Measurements from ENCODE around the gene GH1.
"Not testable (repeated sequence)": the region's sequence is repeated elsewhere in the genome, so short reads cannot be mapped to it uniquely, and the experiment has no call there.

GH1 gene

DNA sequence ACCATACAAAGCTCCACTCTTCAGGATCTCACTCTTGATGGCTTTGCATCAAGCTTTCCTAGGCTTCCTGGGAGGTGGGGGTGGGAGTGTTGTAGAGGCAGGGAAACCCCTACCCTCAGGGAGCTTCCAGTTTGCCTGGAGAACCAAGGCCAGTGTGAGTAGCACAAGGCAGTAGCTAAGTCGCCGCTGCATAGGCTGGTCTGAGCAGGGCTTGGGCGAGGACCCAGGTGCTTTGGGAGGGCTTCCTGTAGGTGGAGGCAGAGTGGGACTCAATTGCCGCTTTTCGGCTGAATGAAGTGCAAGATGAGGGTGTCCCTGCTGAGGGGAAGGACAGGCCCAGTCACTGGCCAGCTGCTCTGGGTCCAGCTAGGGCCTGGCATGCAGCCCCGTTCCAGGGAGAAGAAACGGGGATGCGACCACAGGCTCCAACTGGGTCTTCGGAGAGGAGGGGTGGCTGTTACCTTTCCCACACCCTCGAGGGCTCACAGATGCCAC, 9.6 kb upstream of the GH1 start:
- no peak for DNase-seq (ENCODE audit: low spot score)
- TF ChIP-seq, protein P1, sequence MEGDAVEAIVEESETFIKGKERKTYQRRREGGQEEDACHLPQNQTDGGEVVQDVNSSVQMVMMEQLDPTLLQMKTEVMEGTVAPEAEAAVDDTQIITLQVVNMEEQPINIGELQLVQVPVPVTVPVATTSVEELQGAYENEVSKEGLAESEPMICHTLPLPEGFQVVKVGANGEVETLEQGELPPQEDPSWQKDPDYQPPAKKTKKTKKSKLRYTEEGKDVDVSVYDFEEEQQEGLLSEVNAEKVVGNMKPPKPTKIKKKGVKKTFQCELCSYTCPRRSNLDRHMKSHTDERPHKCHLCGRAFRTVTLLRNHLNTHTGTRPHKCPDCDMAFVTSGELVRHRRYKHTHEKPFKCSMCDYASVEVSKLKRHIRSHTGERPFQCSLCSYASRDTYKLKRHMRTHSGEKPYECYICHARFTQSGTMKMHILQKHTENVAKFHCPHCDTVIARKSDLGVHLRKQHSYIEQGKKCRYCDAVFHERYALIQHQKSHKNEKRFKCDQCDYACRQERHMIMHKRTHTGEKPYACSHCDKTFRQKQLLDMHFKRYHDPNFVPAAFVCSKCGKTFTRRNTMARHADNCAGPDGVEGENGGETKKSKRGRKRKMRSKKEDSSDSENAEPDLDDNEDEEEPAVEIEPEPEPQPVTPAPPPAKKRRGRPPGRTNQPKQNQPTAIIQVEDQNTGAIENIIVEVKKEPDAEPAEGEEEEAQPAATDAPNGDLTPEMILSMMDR (IDR thresholded peaks at IDR 0.05; ENCODE audit: extremely low read depth, insufficient read depth, missing control alignments), result no peak
- in situ Hi-C loops (cut with MboI; ENCODE audit: low pct_unique_long_range_greater_than_20kb, low sequenced_read_pairs, unreplicated experiment), result no loop called here

DNA sequence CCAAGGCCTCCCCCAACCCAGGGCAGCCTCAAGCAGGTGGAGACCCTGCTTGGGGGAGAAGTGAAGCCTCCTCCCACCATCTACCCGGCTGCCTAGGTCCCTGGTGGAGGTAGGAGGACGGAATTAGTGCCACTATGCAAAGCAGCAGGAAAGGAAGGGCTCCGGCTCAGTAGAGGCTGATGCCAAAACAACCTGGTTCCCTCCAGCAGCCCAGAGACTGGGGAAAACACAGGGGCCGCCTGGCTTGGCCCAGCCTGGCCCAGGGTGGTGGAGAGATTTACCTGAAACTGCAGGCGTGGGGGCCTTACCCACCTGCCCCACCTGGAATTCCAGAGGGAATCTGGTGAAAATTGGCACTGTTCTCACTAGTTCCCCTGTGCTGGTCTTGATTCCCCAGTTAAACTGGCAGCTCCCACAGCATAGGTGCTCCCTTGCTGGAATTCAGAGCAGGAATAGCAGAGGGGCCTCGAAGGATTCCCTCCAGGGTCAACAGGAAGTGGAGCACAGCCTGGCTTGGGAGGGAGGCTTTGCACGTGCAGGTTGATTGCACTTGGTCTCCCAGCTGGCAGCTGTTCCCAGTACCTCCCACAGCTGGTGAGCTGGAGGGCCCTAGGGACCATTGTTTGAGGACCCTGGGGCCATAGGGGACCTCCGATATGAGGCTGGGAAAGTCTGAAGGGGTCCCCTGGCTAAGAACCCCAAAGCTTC, 9.0 kb upstream of the GH1 start:
- in situ Hi-C loops (cut with MboI; ENCODE audit: low pct_unique_long_range_greater_than_20kb, low sequenced_read_pairs, unreplicated experiment), result no loop called here
- peak; percentile 23 for DNase-seq (ENCODE audit: low spot score)
- TF ChIP-seq, protein P1 (IDR thresholded peaks at IDR 0.05; ENCODE audit: extremely low read depth, insufficient read depth, missing control alignments), result no peak

DNA sequence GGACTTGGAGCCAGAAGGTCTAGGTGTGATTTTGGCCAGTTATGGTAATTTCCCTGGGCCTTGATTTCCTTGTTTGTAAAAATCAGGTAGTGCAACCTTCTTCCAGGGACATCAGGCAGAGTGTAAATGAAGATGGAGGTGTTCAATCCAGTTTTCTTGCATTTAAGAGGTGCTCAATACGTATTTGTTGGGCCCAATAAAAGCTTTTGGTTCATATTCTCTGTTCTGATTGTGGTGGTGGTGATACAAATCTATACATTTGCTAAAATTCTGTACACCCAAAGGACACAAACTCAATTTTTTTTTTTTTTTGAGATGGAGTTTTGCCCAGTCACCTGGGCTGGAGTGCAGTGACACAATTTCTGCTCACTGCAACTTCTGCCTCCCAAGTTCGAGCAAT, 7.5 kb upstream of the GH1 start:
- in situ Hi-C loops (cut with MboI; ENCODE audit: low pct_unique_long_range_greater_than_20kb, low sequenced_read_pairs, unreplicated experiment), result no loop called here
- TF ChIP-seq, protein P1 (IDR thresholded peaks at IDR 0.05; ENCODE audit: extremely low read depth, insufficient read depth, missing control alignments), result no peak
- DNase-seq (ENCODE audit: low spot score), result no peak

DNA sequence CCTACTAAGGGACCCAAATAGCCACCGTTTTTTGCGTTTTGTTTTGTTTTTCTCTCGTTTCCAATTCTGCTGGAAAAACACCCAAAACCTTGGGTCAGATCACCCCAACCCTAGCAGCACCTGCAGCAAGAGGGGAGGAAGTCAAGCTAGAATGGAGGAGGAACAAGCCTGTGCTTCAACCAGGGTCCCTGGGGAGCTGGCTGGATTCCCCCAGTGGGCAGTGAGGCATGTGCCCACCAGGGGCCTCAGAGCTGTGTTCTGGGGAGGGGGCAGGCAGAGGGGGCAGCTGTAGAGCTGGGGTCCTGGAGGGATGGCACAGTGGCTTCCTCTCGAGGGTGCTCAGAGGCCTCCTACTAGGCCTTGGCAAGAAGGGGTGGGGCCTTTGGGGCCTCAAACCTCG, 7.0 kb upstream of the GH1 start:
- in situ Hi-C loops (cut with MboI; ENCODE audit: low pct_unique_long_range_greater_than_20kb, low sequenced_read_pairs, unreplicated experiment), result no loop called here
- TF ChIP-seq, protein P1 (IDR thresholded peaks at IDR 0.05; ENCODE audit: extremely low read depth, insufficient read depth, missing control alignments), result no peak
- DNase-seq (ENCODE audit: low spot score), result peak; percentile 29

DNA sequence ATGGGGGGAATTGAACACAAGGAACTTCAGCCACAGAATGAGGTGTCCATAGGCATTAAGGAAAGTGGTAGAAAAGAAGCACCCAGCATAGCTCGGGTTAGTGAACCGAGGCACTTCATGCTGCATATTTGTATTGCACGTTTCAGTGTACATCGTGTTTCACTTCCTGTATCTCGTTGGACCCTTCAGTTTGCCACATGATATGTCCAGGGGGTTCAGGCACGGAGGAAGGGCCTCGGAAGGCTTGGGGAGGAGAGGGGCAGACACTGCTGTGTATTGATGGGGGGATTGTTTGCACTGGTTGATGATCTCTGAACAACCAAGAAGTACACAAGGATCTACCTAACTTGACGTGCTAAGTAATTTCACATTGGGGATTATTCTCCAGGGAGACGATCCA, 3.8 kb upstream of the GH1 start:
- DNase-seq (ENCODE audit: low spot score), result not testable (repeated sequence)
- in situ Hi-C loops (cut with MboI; ENCODE audit: low pct_unique_long_range_greater_than_20kb, low sequenced_read_pairs, unreplicated experiment), result loop anchor here (25.0 kb wide), 1 partner anchor 365 kb away; no protein-coding TSS in a partner anchor

DNA sequence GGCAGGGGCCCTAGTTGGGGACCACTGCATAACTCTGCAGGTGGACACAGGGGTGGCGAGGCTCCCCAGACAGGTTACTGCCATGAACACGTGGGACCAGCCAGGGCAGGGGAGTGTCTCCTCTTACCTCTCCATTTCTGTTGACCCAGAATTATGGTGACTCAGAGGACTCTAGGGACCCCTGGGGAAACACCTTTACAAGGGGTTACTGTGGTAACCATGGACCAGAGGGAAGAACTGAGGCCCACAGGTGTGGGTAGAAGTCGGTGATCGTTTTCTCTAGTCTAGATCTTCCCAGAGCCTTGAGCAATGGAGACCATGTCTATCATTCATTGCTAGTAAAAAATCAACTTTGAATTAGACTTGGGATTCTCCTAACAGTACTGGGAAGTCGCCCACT, 2.1 kb upstream of the GH1 start:
- in situ Hi-C loops (cut with MboI; ENCODE audit: low pct_unique_long_range_greater_than_20kb, low sequenced_read_pairs, unreplicated experiment), result loop anchor here (25.0 kb wide), 1 partner anchor 367 kb away; no protein-coding TSS in a partner anchor
- not testable (repeated sequence) for DNase-seq (ENCODE audit: low spot score)

DNA sequence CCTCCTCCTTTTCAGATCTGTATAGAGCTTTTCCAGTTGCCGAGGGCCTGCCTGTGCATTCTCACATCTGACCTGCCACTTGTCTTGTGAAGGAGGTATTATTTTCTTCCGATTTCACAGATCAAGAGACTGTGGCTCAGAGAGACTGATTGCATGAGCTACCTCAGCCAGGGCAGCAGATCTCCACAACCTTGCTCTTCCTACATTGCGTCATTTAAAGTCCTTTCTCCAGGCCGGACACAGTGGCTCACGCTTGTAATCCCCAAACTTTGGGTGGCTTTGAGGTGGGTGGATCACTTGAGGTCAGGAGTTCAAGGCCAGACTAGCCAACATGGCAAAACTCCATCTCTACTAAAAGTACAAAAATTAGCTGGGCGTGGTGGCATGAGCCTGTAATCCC, 1.4 kb upstream of the GH1 start:
- in situ Hi-C loops (cut with MboI; ENCODE audit: low pct_unique_long_range_greater_than_20kb, low sequenced_read_pairs, unreplicated experiment), result loop anchor here (25.0 kb wide), 1 partner anchor 367 kb away; no protein-coding TSS in a partner anchor
- DNase-seq (ENCODE audit: low spot score), result not testable (repeated sequence)

DNA sequence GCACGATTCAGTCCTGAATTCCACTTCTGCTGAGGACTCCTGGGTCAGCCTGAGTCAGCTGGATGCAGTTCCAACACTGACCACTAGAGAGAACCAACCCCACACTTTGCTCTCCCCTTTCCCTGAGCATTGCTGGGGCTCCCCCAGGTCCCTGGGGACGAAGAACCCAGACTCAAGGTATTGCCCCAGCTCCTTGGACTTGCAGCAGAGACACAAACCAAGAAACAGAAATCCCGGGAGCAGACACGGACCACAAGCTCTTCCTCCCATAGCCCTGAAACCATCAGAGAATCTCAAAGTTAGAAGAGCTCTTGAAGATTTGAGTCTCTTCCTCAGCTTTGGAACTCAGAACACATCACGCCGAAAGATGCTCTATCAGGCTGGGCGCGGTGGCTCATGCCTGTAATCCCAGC, 678 bp upstream of the GH1 start:
- in situ Hi-C loops (cut with MboI; ENCODE audit: low pct_unique_long_range_greater_than_20kb, low sequenced_read_pairs, unreplicated experiment), result loop anchor here (10.0 to 25.0 kb wide), 3 partner anchors 95 to 368 kb away; partner anchors contain the start of gene ERN1
- peak; percentile 81 for DNase-seq (ENCODE audit: low spot score)
- TF ChIP-seq, protein P1 (IDR thresholded peaks at IDR 0.05; ENCODE audit: extremely low read depth, insufficient read depth, missing control alignments), result peak; percentile 96

Data from GM13977 (cell line).